HG02970 (cell line): ENCODE data around the gene SNRK.

Experiments
- ATAC-seq: cut with Tn5 transposase; IDR thresholded peaks from one replicate; pipeline ENCODE4 v1.9.1; 2021; ENCODE audit warnings: mild to moderate bottlenecking, moderate library complexity, moderate number of reproducible peaks; ENCODE audit not compliant: unreplicated experiment, low FRiP score

The SNRK gene

GRCh38 chr3:43307226-43307625 lies 20.9 kb downstream of the SNRK start:
- ATAC-seq, result no peak

GRCh38 chr3:43307649-43308048 lies 21.3 kb downstream of the SNRK start:
- ATAC-seq, result no peak

GRCh38 chr3:43309372-43310305 lies 23.3 kb downstream of the SNRK start:
- no peak for ATAC-seq

GRCh38 chr3:43316783-43317460 lies 30.6 kb downstream of the SNRK start:
- ATAC-seq, result no peak

GRCh38 chr3:43317461-43318316 lies 31.3 kb downstream of the SNRK start:
- no peak for ATAC-seq

- no peak for ATAC-seq
Observed at GRCh38 chr3:43319376-43319775, 33.0 kb downstream of the SNRK start.

GRCh38 chr3:43319794-43320193 lies 33.5 kb downstream of the SNRK start:
- ATAC-seq, result no peak

- ATAC-seq, result no peak
Observed at GRCh38 chr3:43320288-43320687, 33.9 kb downstream of the SNRK start.

- no peak for ATAC-seq
Observed at GRCh38 chr3:43323541-43323940, 37.2 kb downstream of the SNRK start.

- no peak for ATAC-seq
Observed at GRCh38 chr3:43326891-43327581, 40.7 kb downstream of the SNRK start.

- no peak for ATAC-seq
Observed at GRCh38 chr3:43327582-43327979, 41.2 kb downstream of the SNRK start.

GRCh38 chr3:43328653-43329052 lies 42.3 kb downstream of the SNRK start:
- ATAC-seq, result no peak

- ATAC-seq, result no peak
Observed at GRCh38 chr3:43330981-43331380, 44.6 kb downstream of the SNRK start.

GRCh38 chr3:43331381-43331780 lies 45.0 kb downstream of the SNRK start:
- no peak for ATAC-seq

GRCh38 chr3:43334976-43335375 lies 48.6 kb downstream of the SNRK start:
- no peak for ATAC-seq

GRCh38 chr3:43335799-43336198 lies 49.5 kb downstream of the SNRK start:
- ATAC-seq, result no peak

GRCh38 chr3:43338295-43338694 lies 52.0 kb downstream of the SNRK start:
- no peak for ATAC-seq

GRCh38 chr3:43340403-43340802 lies 54.1 kb downstream of the SNRK start:
- ATAC-seq, result no peak

GRCh38 chr3:43341788-43342187 lies 55.4 kb downstream of the SNRK start:
- no peak for ATAC-seq

- no peak for ATAC-seq
Observed at GRCh38 chr3:43343185-43343584, 56.8 kb downstream of the SNRK start.
